HG03095 (cell line): ENCODE results near the gene COMMD10.
"Not testable (repeated sequence)": the region's sequence is repeated elsewhere in the genome, so short reads cannot be mapped to it uniquely, and the experiment has no call there.

Experiments
- ATAC-seq: cut with Tn5 transposase; IDR thresholded peaks from one replicate; pipeline ENCODE4 v1.9.1; 2021; ENCODE audit warnings: moderate library complexity; ENCODE audit not compliant: unreplicated experiment

COMMD10 gene

GRCh38 chr5:116084871-116085715 is at the start of gene COMMD10:
Gene COMMD10, plus strand, starts transcription at chr5:116085025.
- peak; percentile 87 for ATAC-seq

GRCh38 chr5:116035123-116035522 is 49.7 kb upstream of the COMMD10 start:
- ATAC-seq, result no peak

- ATAC-seq, result peak; percentile 35
Measured at GRCh38 chr5:116037236-116037822, 47.5 kb upstream of the COMMD10 start.

GRCh38 chr5:116038817-116039216 is 46.0 kb upstream of the COMMD10 start:
- ATAC-seq, result peak; percentile 64

- ATAC-seq, result no peak
Measured at GRCh38 chr5:116042375-116042774, 42.5 kb upstream of the COMMD10 start.

- ATAC-seq, result no peak
Measured at GRCh38 chr5:116044073-116044472, 40.8 kb upstream of the COMMD10 start.

GRCh38 chr5:116045821-116046220 is 39.0 kb upstream of the COMMD10 start:
- ATAC-seq, result no peak

GRCh38 chr5:116046261-116046660 is 38.6 kb upstream of the COMMD10 start:
- ATAC-seq, result no peak

GRCh38 chr5:116046823-116047222 is 38.0 kb upstream of the COMMD10 start:
- no peak for ATAC-seq

GRCh38 chr5:116058346-116058936 is 26.4 kb upstream of the COMMD10 start:
- no peak for ATAC-seq

GRCh38 chr5:116062352-116062751 is 22.5 kb upstream of the COMMD10 start:
- no peak for ATAC-seq

- no peak for ATAC-seq
Measured at GRCh38 chr5:116063950-116064349, 20.9 kb upstream of the COMMD10 start.

GRCh38 chr5:116068028-116068632 is 16.7 kb upstream of the COMMD10 start:
- no peak for ATAC-seq

GRCh38 chr5:116071211-116071610 is 13.6 kb upstream of the COMMD10 start:
- no peak for ATAC-seq

GRCh38 chr5:116075191-116075831 is 9.5 kb upstream of the COMMD10 start:
- ATAC-seq, result no peak

GRCh38 chr5:116076496-116076895 is 8.3 kb upstream of the COMMD10 start:
- ATAC-seq, result peak; percentile 99

- no peak for ATAC-seq
Measured at GRCh38 chr5:116078199-116078598, 6.6 kb upstream of the COMMD10 start.

- ATAC-seq, result peak; percentile 40
Measured at GRCh38 chr5:116084287-116084691, 536 bp upstream of the COMMD10 start.

GRCh38 chr5:116086309-116086708 is 1.5 kb downstream of the COMMD10 start:
- not testable (repeated sequence) for ATAC-seq

- ATAC-seq, result no peak
Measured at GRCh38 chr5:116088062-116088461, 3.2 kb downstream of the COMMD10 start.

- ATAC-seq, result no peak
Measured at GRCh38 chr5:116090302-116090701, 5.5 kb downstream of the COMMD10 start.
